HG02840 (cell line): ENCODE measurements around the gene SCLT1.

Experiments
- ATAC-seq: cut with Tn5 transposase; IDR thresholded peaks from one replicate; pipeline ENCODE4 v1.9.1; 2021; ENCODE audit warnings: mild to moderate bottlenecking, moderate library complexity, moderate number of reproducible peaks; ENCODE audit not compliant: unreplicated experiment, low FRiP score

The SCLT1 gene

DNA sequence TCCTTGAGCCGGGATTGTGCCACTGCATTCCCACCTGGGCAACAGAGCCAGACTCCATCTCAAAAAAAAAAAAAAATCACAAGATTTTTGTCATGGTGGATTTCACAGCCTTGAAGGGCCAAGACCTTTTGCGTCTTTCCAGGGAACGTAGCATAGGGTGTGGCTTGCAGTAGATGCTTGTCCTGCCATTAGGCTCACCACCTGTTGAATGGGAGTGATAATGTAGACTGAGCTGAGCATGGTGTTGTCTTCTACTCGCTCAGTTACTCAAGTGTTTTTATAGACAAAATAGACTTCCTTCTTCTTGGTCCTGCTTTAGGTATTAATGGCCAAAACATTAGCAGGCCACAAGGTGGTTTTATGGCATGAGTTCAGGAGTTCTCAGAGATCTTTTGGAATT, 243.1 kb downstream of the SCLT1 start:
- ATAC-seq: no peak

DNA sequence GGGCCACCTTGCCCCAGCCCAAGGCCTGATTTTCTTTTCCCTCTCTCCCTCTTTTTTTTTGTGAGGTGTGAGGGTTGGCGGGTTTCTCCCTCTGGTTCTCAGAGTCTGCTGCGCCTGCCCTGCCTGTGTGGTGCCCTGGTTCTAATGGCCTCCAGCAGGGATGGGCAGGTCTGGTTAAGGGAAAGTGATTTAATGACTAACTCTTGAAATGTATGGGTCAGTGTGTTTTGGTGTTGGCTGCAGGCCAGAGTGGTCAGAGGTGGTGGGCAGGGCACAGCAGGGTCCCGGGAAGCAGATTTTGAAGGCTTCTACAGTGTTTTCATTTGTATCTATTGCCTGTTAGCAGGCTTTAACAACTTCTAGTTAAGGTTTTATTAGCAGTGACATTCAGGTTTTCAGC, 244.9 kb downstream of the SCLT1 start:
- no peak for ATAC-seq

DNA sequence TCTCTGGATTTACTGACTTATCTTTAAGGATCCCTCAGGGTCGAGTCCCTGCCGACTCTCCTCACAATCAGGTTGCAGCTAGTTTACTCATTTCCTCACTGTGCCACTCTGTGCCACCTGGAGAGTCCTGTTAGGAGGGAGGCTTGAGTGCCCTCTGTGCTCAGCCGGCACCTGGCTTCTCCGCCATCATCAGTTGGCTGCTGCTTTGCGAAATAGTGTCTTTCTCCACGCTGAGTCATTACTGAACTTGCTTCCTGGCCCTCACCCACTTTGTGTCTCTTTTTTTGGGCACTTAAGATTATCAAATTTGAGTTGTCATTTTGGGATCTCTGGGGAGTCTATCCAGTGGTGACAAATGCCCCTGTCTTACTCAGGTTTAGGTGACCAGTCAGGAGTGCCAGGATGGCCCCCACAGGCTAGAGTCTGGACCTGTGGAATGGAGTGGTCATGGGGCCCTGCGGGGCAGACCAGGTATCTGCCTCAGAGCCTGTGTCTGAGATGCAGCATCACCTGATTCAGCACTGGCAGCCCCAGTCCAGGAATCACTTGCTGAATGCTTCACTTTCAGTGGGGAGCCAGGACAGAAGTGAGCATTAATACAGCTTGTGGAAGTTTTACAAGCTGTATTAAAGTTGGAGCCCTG, 246.1 kb downstream of the SCLT1 start:
- ATAC-seq: no peak

DNA sequence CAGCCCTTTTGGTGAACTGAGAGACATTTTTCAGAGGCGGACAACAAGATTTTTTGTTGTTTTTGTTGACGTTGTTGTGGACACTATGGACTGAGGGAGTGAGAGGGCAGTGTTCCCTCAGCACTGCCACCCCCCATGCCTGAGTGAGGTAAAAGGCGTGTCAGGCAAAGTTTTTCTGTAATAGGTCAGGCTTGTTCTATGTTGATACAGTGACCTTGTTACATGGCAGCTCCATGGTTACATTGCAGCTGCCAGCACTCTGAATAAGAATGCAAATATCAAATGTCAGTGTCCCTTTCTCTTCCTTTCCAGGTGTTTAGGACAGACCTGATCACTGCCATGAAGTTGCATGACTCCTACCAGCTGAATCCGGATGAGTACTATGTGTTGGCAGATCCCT, 247.3 kb downstream of the SCLT1 start:
- no peak for ATAC-seq

DNA sequence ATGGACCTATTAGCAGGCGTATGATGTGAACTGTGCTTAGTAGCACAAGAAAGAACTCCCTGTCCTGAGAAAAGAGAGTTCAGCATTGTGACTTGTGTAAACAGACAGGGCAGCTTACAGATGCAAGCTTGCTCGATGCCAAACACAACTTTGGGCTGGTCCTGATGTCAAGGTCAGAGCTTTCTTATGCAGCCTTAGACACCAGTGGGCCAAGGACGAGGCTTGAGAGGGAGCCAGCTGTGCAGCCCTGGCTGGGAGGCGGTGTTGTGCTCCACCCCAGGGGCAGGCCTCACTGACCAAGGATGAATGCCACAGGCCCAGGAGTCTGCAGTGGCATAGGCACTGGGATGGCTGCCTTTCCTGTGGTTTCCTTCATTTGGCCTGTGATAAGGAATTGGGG, 248.4 kb downstream of the SCLT1 start:
- ATAC-seq: no peak

DNA sequence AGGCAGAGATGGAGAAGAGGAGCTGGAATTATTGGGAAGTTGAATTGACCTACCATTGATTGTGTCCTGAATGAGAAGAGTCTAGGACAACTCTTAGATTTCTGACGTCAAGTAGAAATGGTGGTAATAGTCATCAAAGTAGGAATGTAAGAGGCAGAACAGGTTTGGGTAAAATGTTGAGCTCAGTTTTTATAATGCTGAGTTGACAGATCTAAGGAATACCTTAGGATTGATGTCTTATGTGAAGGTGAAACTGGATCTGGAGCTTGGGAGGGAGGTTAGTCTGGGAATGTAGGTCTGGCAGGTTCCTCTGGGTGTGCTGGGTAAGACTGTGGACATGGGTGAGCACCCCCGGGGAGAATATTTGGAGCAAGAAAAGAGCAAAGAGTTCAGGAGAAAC, 251.9 kb downstream of the SCLT1 start:
- no peak for ATAC-seq

DNA sequence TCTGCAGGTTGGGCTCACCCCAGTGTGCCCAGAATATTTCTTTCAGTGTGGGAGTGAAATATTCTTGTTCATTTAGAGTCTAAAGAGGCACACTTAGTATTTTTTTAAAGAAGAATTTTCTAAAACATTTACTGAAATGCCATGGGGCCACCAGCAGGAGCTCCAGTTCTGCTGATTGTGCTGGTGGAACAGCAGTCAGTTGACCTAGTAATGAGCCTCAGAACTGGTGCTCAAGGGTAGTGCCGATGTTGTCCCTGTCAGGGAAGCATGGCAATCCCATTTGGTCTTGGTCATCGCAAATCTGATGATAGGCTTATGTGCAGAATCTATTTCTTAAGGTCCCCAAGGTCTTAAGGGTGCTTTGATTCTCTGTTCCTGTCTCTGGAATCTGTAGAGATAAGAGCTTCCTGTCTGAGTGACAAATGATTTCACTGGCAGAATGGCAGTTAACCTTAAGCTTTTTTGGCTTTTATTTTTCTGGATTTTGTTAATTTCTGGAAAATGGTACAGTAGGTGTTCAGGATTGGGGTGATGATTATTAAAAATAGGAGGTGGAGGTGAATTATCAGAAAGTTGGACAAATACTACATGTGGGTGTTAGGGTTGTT, 252.5 kb downstream of the SCLT1 start:
- ATAC-seq: no peak

DNA sequence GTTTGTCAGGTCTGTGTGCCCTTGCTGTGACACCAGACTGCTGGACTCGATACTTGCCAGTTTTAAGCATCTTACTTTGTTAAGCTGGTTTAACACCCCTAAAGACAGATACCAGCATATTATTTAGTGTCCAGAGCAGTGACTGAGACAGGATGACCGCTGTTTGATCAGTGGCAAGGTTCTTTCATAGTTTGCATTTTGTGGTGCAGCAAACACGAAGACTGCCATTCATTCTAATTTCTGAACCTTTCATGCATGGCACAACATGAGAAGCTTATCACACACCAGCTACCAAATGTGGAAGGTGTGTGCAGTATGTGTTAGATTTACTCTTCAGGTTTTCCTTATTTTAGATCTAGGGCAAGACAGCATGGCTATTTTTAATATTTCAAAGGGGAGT, 255.7 kb downstream of the SCLT1 start:
- ATAC-seq: no peak

DNA sequence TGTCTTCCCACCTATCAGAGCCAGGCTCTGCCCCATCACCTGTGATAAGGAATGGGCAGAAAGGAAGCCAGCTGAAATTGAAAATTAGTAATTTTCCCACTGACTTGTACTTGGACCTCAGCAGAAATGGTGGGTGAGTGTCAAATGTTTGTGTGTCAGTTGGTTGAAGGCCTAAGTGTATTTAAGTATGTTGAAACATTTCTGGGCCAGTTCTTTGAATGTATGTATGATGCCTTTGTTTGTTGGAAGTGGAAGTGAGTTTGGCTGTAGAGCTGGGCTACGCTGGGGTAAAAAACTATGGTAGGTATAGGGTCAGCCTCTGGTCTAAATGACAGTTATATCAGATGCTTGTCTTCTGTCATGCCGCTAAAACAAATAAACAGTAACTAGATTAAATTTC, 256.1 kb downstream of the SCLT1 start:
- ATAC-seq: no peak

DNA sequence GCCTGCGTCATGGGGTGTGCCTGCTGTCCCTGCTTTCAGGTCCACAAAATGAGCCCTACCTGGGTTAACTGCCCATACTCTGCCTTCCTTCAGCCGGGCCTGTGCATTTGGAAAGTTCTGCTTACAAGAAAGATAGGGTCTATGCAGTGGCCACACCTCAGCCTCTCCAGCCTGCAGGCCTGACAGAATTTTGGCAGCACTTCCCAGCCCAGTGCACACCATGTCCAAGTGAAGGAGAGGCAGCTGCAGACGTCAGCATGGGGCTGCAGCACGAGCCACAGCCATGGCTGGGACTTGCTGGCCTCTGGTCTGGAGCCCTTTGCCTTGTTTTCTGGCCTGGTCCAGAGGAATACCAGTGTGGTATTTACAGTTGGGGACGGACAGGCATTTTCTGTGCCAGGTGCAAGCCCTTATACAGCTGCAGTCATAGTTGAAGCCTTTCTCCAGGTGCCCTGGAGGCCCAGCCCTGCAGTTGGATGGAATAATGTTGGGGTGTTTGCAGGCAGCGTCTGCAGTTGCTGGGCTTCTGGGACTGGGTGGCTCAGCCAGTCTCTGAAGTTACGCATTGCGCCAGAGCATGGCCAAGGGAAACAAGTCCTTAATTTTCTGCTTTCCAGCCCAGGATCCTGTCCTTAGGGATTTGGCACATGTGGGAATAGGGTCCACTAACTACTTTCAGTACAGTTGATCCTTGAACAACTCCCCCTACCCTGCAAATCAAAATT, 257.7 kb downstream of the SCLT1 start:
- no peak for ATAC-seq
